ENCODE measurements around the gene E2F4.

Gene E2F4

GRCh38 chr16:67173808-67174705 lies 17.9 kb upstream of the E2F4 start:
- DNase-seq (ENCODE audit: low spot score): no peak

- no peak for DNase-seq (ENCODE audit: low spot score)
Observed at GRCh38 chr16:67174706-67175231, 17.2 kb upstream of the E2F4 start.

- no peak for DNase-seq (ENCODE audit: low spot score)
Observed at GRCh38 chr16:67176662-67177061, 15.3 kb upstream of the E2F4 start.

- DNase-seq (ENCODE audit: low spot score): no peak
Observed at GRCh38 chr16:67177743-67178699, 13.9 kb upstream of the E2F4 start.

- no peak for DNase-seq (ENCODE audit: low spot score)
Observed at GRCh38 chr16:67179421-67180080, 12.4 kb upstream of the E2F4 start.

GRCh38 chr16:67180166-67180565 lies 11.8 kb upstream of the E2F4 start:
- no peak for DNase-seq (ENCODE audit: low spot score)

GRCh38 chr16:67181346-67181745 lies 10.6 kb upstream of the E2F4 start:
- DNase-seq (ENCODE audit: low spot score): no peak

GRCh38 chr16:67182288-67182687 lies 9.7 kb upstream of the E2F4 start:
- DNase-seq (ENCODE audit: low spot score): no peak

- DNase-seq (ENCODE audit: low spot score): no peak
Observed at GRCh38 chr16:67183284-67183626, 8.7 kb upstream of the E2F4 start.

- DNase-seq (ENCODE audit: low spot score): peak; percentile 97
Observed at GRCh38 chr16:67183627-67184452, 8.1 kb upstream of the E2F4 start, which contains the start of gene MATCAP1. Gene MATCAP1, minus strand, starts transcription at chr16:67183963. Its CDS starts 3,353 bp downstream, at chr16:67180610.

GRCh38 chr16:67184453-67184994 lies 7.4 kb upstream of the E2F4 start:
- DNase-seq (ENCODE audit: low spot score): no peak

GRCh38 chr16:67184995-67185650 lies 6.8 kb upstream of the E2F4 start:
- DNase-seq (ENCODE audit: low spot score): peak; percentile 93

GRCh38 chr16:67185651-67186134 lies 6.3 kb upstream of the E2F4 start:
- no peak for DNase-seq (ENCODE audit: low spot score)

GRCh38 chr16:67186550-67186950 lies 5.4 kb upstream of the E2F4 start:
- DNase-seq (ENCODE audit: low spot score): no peak

- no peak for DNase-seq (ENCODE audit: low spot score)
Observed at GRCh38 chr16:67187175-67187890, 4.6 kb upstream of the E2F4 start.

GRCh38 chr16:67188323-67188722 lies 3.6 kb upstream of the E2F4 start:
- no peak for DNase-seq (ENCODE audit: low spot score)

GRCh38 chr16:67188798-67189197 lies 3.2 kb upstream of the E2F4 start:
- no peak for DNase-seq (ENCODE audit: low spot score)

GRCh38 chr16:67190041-67190440 lies 1.9 kb upstream of the E2F4 start, which contains the start of gene EXOC3L1:
Gene EXOC3L1, minus strand, starts transcription at chr16:67190136. Its CDS starts 460 bp downstream, at chr16:67189676.
- DNase-seq (ENCODE audit: low spot score): no peak

Data from left forelimb (tissue), 1 donor.